ENCODE results near the gene WNT5B. TPM values are rescaled to one million over a fixed set of nuclear protein-coding genes. Genes with fewer than 3 reads are reported as not detected.

The WNT5B gene
- total and polyA plus RNA-seq, 4 experiments from 2014 or later: 0.17 to 0.61 TPM; not detected in 2

GRCh38 chr12:1606021-1606622 lies 22.9 kb upstream of the WNT5B start:
- peaks cover 15 to 35% (median 24%) of the 10 kb centered on the region in 4 donors for H3K4me1 Mint-ChIP-seq
- peak overlapping the region in 7 of 8 donors; percentile 82 to 92 (median 87) for H3K4me3 Mint-ChIP-seq
- H3K27me3 Mint-ChIP-seq: no peaks in the 10 kb centered on the region
- Histone ChIP-seq H3K9me3 (ENCODE audit: control insufficient read depth in 1 of 2, low read length in 2 of 2) (no peaks in the 10 kb centered on the region), H3K4me1 (ENCODE audit: insufficient read depth, low read length) (peaks cover 25% of the 10 kb centered on the region), H3K4me3 (ENCODE audit: low read length in 2 of 2) (no peak overlapping the region), H3K36me3 (ENCODE audit: insufficient read depth, low read length) (no peaks in the 10 kb centered on the region), H3K27me3 (ENCODE audit: insufficient read depth, low read length) (no peaks in the 10 kb centered on the region), H3K27ac (ENCODE audit: low read depth, low read length) (no peak overlapping the region)
- H3K9me3 Mint-ChIP-seq: no peaks in the 10 kb centered on the region
- DNase-seq: peak in 1 of 5 donors; percentile 71
- ChIA-PET POLR2A (ENCODE audit: partially characterized antibody) (interaction anchor here (1.0 to 2.2 kb wide), 5 partner anchors 12 to 488 kb away, joined by 4 to 26 read pairs (median 8); partner anchors contain the start of gene FBXL14), CTCF (ENCODE audit: partially characterized antibody) (interaction anchor here (0.7 to 2.8 kb wide), 12 partner anchors 10 to 614 kb away, joined by 3 to 103 read pairs (median 4); partner anchors contain the start of gene FBXL14)
- H3K36me3 Mint-ChIP-seq: no peaks in the 10 kb centered on the region
- H3K27ac Mint-ChIP-seq: peak overlapping the region in 3 of 7 donors; percentile 51 to 78 (median 61)
- intact Hi-C loops (cut with micrococcal nuclease): loop anchor here (5.0 to 10.0 kb wide), 2 partner anchors 74 to 331 kb away; no protein-coding TSS in a partner anchor

- H3K4me1 ChIP-seq (ENCODE audit: insufficient read depth, low read length): peaks cover 9% of the 10 kb centered on the region
- no peak overlapping the region for H3K4me3 ChIP-seq (ENCODE audit: low read length in 2 of 2)
- no peaks in the 10 kb centered on the region for H3K9me3 Mint-ChIP-seq
- H3K9me3 ChIP-seq (ENCODE audit: control insufficient read depth in 1 of 2, low read length in 2 of 2): no peaks in the 10 kb centered on the region
- no peak overlapping the region for H3K27ac Mint-ChIP-seq
- intact Hi-C loops (cut with micrococcal nuclease): loop anchor here (5.0 to 10.0 kb wide), 2 partner anchors 76 to 333 kb away; no protein-coding TSS in a partner anchor
- POLR2A ChIA-PET (ENCODE audit: partially characterized antibody): no interaction called here
- H3K36me3 Mint-ChIP-seq: no peaks in the 10 kb centered on the region
- no peaks in the 10 kb centered on the region for H3K36me3 ChIP-seq (ENCODE audit: insufficient read depth, low read length)
- H3K27me3 Mint-ChIP-seq: no peaks in the 10 kb centered on the region
- H3K27ac ChIP-seq (ENCODE audit: low read depth, low read length): no peak overlapping the region
- no peak for DNase-seq
- no peak overlapping the region for H3K4me3 Mint-ChIP-seq
- no peaks in the 10 kb centered on the region for H3K27me3 ChIP-seq (ENCODE audit: insufficient read depth, low read length)
- peaks cover 6 to 19% (median 11%) of the 10 kb centered on the region in 4 donors for H3K4me1 Mint-ChIP-seq
- CTCF ChIA-PET (ENCODE audit: partially characterized antibody): interaction anchor here (3.2 kb wide), 1 partner anchor 490 kb away, joined by 22 read pairs; no protein-coding TSS in a partner anchor
Observed at GRCh38 chr12:1607940-1608712, 20.9 kb upstream of the WNT5B start.

- Histone ChIP-seq H3K9me3 (ENCODE audit: control insufficient read depth in 1 of 2, low read length in 2 of 2) (no peaks in the 10 kb centered on the region), H3K4me1 (ENCODE audit: insufficient read depth, low read length) (peaks cover 9% of the 10 kb centered on the region), H3K4me3 (ENCODE audit: low read length in 2 of 2) (no peak overlapping the region), H3K27me3 (ENCODE audit: insufficient read depth, low read length) (no peaks in the 10 kb centered on the region), H3K27ac (ENCODE audit: low read depth, low read length) (no peak overlapping the region), H3K36me3 (ENCODE audit: insufficient read depth, low read length) (no peaks in the 10 kb centered on the region)
- no peak overlapping the region for H3K4me3 Mint-ChIP-seq
- no peaks in the 10 kb centered on the region for H3K36me3 Mint-ChIP-seq
- no peak for DNase-seq
- no peaks in the 10 kb centered on the region for H3K9me3 Mint-ChIP-seq
- H3K4me1 Mint-ChIP-seq: peaks cover 6 to 17% (median 10%) of the 10 kb centered on the region in 4 donors
- CTCF ChIA-PET (ENCODE audit: partially characterized antibody): interaction anchor here (3.2 kb wide), 1 partner anchor 491 kb away, joined by 22 read pairs; no protein-coding TSS in a partner anchor
- intact Hi-C loops (cut with micrococcal nuclease): loop anchor here (5.0 to 10.0 kb wide), 2 partner anchors 76 to 334 kb away; no protein-coding TSS in a partner anchor
- H3K27me3 Mint-ChIP-seq: no peaks in the 10 kb centered on the region
- POLR2A ChIA-PET (ENCODE audit: partially characterized antibody): no interaction called here
- no peak overlapping the region for H3K27ac Mint-ChIP-seq
Observed at GRCh38 chr12:1608713-1609119, 20.3 kb upstream of the WNT5B start.

- Histone ChIP-seq H3K27ac (ENCODE audit: low read depth, low read length) (no peak overlapping the region), H3K27me3 (ENCODE audit: insufficient read depth, low read length) (no peaks in the 10 kb centered on the region), H3K4me1 (ENCODE audit: insufficient read depth, low read length) (peaks cover 7% of the 10 kb centered on the region), H3K36me3 (ENCODE audit: insufficient read depth, low read length) (no peaks in the 10 kb centered on the region), H3K4me3 (ENCODE audit: low read length in 2 of 2) (no peak overlapping the region), H3K9me3 (ENCODE audit: control insufficient read depth in 1 of 2, low read length in 2 of 2) (no peaks in the 10 kb centered on the region)
- Mint-ChIP-seq H3K27ac (no peak overlapping the region), H3K36me3 (no peaks in the 10 kb centered on the region), H3K4me1 (peaks cover 4 to 9% (median 7%) of the 10 kb centered on the region in 4 donors), H3K9me3 (peaks cover 0 to 1% (median 0%) of the 10 kb centered on the region in 8 donors), H3K4me3 (no peak overlapping the region), H3K27me3 (peaks cover 0 to 1% of the 10 kb centered on the region in 2 donors)
- intact Hi-C loops (cut with micrococcal nuclease): no loop called here
- CTCF ChIA-PET (ENCODE audit: partially characterized antibody): interaction anchor here (3.2 kb wide), 1 partner anchor 492 kb away, joined by 22 read pairs; no protein-coding TSS in a partner anchor
- POLR2A ChIA-PET (ENCODE audit: partially characterized antibody): no interaction called here
- no peak for DNase-seq
Observed at GRCh38 chr12:1610072-1610643, 18.9 kb upstream of the WNT5B start.

- Mint-ChIP-seq H3K4me3 (no peak overlapping the region), H3K27me3 (peaks cover 1% of the 10 kb centered on the region in 2 donors), H3K9me3 (peaks cover 0 to 1% (median 0%) of the 10 kb centered on the region in 8 donors), H3K36me3 (no peaks in the 10 kb centered on the region), H3K27ac (no peak overlapping the region), H3K4me1 (peaks cover 0 to 8% (median under 1%) of the 10 kb centered on the region in 4 donors)
- no peaks in the 10 kb centered on the region for H3K36me3 ChIP-seq (ENCODE audit: insufficient read depth, low read length)
- no peak overlapping the region for H3K4me3 ChIP-seq (ENCODE audit: low read length in 2 of 2)
- DNase-seq: no peak
- H3K27ac ChIP-seq (ENCODE audit: low read depth, low read length): no peak overlapping the region
- no peaks in the 10 kb centered on the region for H3K27me3 ChIP-seq (ENCODE audit: insufficient read depth, low read length)
- H3K9me3 ChIP-seq (ENCODE audit: control insufficient read depth in 1 of 2, low read length in 2 of 2): no peaks in the 10 kb centered on the region
- POLR2A ChIA-PET (ENCODE audit: partially characterized antibody): interaction anchor here (1.3 kb wide), 1 partner anchor 10 kb away, joined by 3 read pairs; no protein-coding TSS in a partner anchor
- intact Hi-C loops (cut with micrococcal nuclease): no loop called here
- no peaks in the 10 kb centered on the region for H3K4me1 ChIP-seq (ENCODE audit: insufficient read depth, low read length)
- CTCF ChIA-PET (ENCODE audit: partially characterized antibody): interaction anchor here (1.4 to 1.9 kb wide), 3 partner anchors 9 to 494 kb away, joined by 6 to 8 read pairs (median 7); no protein-coding TSS in a partner anchor
Observed at GRCh38 chr12:1611803-1612572, 17.0 kb upstream of the WNT5B start.

- H3K27ac Mint-ChIP-seq: no peak overlapping the region
- H3K4me1 Mint-ChIP-seq: peaks cover 0 to 8% (median under 1%) of the 10 kb centered on the region in 4 donors
- H3K36me3 ChIP-seq (ENCODE audit: insufficient read depth, low read length): no peaks in the 10 kb centered on the region
- no peak overlapping the region for H3K27ac ChIP-seq (ENCODE audit: low read depth, low read length)
- H3K9me3 Mint-ChIP-seq: peaks cover 0 to 1% (median 0%) of the 10 kb centered on the region in 8 donors
- no peak overlapping the region for H3K4me3 Mint-ChIP-seq
- peaks cover 1 to 6% of the 10 kb centered on the region in 2 donors for H3K27me3 Mint-ChIP-seq
- no peaks in the 10 kb centered on the region for H3K36me3 Mint-ChIP-seq
- H3K27me3 ChIP-seq (ENCODE audit: insufficient read depth, low read length): no peaks in the 10 kb centered on the region
- no peak for DNase-seq
- ChIA-PET CTCF (ENCODE audit: partially characterized antibody) (interaction anchor here (1.1 to 1.6 kb wide), 2 partner anchors 11 to 496 kb away, joined by 3 to 8 read pairs; no protein-coding TSS in a partner anchor), POLR2A (ENCODE audit: partially characterized antibody) (no interaction called here)
- no peak overlapping the region for H3K4me3 ChIP-seq (ENCODE audit: low read length in 2 of 2)
- intact Hi-C loops (cut with micrococcal nuclease): no loop called here
- no peaks in the 10 kb centered on the region for H3K4me1 ChIP-seq (ENCODE audit: insufficient read depth, low read length)
- H3K9me3 ChIP-seq (ENCODE audit: control insufficient read depth in 1 of 2, low read length in 2 of 2): no peaks in the 10 kb centered on the region
Observed at GRCh38 chr12:1613860-1614259, 15.2 kb upstream of the WNT5B start.
